Activated CD4-positive, alpha-beta T cell treated with anti-CD3 and anti-CD28 coated beads, Interleukin-10, Interleukin-2, amounts not matched to agents 100 ng/mL and 50 ng/mL, durations not matched to agents 16 hours and 8 hours (primary cell): Measurements from ENCODE around the gene ANP32E.

Experiments used
- DNase-seq: peaks from one replicate; pipeline ENCODE4 v3.0.0-alpha.2; 2020

ANP32E gene

DNA sequence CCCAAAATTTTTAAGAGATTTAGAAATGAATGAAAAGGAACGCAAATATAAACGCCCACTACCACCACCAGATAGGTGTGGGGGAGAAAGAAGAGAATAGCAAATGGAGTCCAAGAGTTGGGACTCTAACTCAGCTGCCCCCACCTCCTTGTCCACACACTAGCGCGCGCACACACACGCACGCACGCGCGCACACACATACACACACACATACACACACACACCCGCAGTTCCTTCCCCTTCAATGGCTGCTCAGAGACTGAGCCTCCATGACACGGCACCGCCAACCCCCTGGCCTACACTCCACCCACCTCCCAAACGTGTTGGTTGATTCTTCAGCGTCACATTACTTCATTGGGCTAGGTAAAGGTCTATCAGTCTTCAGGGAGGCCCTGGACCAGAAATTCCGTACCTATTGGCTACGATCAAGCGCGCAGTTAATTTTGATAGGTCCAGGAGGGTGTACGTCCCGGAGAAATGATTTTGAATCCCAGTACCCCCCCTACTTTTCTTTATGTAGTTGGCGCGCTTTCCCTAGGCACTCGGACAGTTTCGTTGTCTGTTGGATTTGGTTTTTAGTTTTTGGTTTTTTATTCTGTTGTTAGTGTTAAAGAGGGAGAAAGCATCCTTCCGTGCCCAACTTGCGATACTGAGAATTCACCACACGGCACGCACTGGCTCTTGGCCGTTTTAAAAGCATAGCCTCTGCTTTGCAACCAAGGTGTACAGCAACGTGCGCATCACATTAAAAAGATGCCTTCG is at the start of gene ANP32E:
Gene ANP32E, minus strand, starts transcription at position 261 of the 762 bp plus-strand sequence. CDS start 326 bp downstream, outside the sequence.
- DNase-seq = peak; percentile 99

DNA sequence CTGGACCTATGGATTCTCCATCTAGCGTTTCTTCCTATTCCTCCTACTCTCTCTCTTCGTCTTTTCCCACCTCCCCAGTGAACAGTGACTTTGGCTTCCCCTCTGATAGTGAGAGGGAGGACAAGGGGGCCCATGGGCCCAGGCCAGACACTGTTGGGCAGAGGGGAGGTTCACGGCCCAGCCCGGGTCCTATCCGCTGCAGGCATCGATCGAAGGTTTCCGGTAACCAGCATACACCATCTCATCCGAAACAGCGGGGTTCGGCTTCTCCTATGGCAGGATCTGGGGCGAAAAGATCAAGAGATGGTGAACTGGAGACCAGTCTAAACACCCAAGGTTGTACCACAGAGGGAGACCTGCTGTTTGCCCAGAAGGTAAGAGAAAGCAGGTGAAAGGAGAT is 47.3 kb upstream of the ANP32E start:
- DNase-seq = no peak

DNA sequence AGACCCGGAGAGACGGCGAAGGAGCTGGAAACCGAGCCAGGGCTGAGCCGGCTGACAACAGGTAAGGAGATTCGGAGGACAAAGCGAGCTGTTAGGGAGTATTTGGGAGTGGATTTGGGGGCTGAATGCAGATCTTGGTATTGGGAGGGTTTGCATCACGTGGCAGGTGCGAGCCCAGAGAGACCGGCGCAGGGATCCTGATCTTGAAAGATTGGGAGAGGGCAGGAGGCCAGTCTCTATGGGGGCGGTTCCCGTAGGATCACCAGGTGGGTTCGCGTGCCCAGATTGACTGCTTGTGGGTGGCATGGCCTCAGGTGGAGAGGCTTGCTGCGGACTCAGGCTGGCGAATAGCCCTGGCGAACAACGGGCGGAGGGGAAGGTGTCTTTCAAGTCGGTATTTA is 46.6 kb upstream of the ANP32E start:
- DNase-seq = no peak

DNA sequence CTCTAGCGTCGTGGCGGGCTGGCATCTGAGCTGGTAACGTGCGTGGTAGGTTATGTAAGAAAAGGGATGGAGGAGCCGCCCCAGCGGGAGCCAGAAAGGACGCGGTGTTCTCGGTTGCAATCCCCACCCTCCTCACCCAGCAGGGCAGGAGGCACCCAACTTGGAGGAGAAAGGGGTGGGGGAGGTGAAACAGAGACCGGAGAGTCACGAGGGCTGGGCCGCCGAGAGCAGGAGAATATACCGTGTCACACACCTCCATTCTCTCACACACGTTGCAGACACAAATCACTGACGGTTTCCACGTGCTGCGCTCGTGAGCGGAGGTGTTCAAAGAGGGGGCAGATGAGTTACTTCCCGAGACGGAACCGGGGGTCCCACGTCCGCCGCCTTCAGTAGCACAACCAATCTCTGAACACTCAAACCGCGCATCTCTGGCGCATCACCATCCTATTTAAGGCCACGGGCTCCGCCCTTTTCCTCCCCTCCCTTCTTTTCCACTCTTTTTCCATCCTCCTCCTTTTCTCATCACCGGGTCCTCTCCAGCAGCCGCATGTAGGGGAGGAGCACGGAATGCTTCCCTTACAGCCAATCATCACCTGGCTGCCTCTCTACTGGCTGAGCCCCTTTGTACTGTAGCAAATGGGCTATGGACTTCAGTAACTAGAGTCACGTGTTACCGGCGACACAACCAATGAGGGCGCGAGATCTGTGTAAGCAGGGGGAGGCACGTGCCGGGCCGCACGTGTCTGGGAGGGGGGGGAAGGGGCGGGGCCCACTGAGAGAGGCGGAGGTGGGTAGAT is 46.0 kb upstream of the ANP32E start, which contains the start of gene CIART:
Gene CIART, plus strand, starts transcription at position 797 of the 800 bp plus-strand sequence. CDS start 714 bp downstream, outside the sequence.
- DNase-seq = peak; percentile 83

DNA sequence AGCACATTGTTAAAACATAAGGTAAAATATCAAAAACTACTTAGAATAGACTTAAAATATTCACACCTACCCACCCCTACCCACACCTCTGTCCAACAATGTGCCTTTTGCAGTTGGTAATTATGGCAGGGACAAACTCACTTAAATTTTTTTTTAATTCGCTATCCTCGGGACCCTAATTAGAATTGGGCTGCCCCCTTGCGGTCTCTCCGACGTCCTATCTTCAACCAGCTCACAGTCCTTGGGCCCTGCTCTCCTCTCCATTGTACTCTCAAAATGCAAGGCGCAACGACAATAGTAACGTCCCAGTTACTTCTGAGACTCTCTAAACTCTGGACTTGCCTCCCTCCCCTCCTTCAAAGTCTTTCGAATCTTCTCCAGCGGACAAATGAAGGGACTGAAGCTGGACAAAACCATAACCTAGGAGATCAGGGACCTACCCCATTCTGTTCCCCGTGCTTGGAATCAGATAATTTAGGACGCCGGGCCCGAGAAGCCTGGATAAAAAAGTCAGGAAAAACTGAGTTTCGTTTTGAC is 45.4 kb upstream of the ANP32E start:
- DNase-seq = peak; percentile 66

DNA sequence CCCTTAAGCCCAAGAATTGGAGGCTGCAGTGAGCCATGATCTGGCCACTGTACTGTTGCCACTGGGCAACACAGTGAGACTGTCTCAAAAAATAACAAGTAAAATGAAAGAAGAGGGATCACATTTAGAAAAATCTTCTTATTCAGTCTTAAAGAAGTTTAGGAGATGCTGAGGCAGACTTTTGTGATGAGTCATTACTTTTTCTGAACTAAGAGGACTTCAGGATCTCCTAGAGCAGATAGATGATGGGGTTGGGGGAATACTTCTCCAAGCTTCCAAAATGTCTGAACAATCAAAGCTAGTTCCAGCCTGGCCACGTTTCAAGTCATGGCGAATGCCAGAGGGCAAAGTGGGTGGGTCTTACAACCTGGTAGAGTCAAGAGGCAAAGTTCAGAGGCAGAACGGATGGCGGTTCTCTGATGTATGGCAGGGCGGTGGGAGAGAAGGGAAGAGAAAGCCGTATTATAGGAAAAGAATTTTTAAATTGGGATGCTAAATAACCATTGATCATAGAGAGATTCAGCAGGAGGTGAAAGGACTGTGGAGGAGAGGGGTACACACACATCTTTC is 44.3 kb upstream of the ANP32E start:
- no peak for DNase-seq

DNA sequence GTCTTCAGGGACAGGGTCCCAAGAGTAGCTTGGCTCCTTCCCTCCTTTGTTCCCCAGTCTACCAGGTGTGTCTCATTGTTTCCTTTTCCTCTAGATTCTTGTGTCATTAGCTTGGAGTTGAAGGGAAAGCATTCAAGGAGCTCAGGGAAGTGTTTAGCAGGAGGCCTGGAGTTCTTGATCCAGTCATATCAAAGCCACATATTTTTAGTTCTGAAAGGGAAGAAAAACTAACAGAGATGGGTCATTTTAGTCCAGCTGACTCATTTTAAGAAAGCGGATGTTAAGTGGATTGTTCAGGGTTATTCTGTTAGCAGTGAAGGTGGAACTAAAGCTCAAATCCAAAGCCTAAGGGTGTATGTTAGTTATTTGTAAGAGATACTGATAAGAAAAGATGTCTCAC is 37.4 kb upstream of the ANP32E start:
- DNase-seq = no peak

DNA sequence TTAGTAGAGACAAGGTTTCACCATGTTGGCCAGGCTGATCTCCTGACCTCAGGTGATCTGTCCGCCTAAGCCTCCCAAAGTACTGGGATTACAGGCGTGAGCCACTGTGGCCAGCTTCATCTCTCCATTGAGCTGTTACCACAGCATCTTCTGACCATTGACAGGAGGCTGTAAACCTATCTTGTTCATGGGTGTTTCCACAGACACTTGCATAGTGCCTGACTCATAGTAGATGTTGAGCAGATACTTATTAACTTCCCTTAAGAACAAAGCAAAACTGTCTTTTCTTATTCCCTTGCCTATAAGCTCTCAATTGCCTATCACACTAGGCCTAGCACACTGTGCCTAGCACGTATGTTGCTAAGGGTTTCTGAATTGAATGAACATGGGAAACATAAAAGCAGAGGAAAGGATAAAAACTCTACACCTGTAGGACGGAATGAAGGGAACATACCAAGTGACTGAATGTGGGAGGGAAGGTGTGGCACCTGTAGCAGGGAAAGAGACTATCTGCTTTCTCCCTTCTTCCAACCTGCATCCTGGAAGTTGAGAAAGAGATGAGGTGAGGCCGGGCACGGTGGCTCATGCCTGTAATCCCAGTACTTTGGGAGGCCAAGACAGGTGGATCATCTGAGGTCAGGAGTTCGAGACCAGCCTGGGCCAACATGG is 35.5 kb upstream of the ANP32E start:
- no peak for DNase-seq

DNA sequence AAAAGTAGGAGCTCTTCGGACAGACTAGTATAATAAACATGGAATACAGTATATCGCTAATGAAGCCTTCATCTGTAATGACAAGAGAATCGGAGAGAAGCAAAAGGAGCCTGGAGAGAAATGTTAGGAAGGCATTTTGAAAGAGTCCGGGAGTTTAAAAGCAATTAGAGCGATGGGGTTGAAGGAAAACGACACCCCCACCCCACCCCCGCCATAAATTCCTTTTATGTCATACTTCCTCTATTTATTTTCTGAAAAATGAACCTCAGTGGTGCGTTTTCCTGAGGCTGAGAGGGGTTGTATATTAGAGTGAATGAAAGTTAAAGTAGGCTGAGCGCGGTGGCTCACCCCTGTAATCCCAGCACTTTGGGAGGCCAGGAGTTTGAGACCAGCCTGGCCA is 33.5 kb upstream of the ANP32E start:
- no peak for DNase-seq

DNA sequence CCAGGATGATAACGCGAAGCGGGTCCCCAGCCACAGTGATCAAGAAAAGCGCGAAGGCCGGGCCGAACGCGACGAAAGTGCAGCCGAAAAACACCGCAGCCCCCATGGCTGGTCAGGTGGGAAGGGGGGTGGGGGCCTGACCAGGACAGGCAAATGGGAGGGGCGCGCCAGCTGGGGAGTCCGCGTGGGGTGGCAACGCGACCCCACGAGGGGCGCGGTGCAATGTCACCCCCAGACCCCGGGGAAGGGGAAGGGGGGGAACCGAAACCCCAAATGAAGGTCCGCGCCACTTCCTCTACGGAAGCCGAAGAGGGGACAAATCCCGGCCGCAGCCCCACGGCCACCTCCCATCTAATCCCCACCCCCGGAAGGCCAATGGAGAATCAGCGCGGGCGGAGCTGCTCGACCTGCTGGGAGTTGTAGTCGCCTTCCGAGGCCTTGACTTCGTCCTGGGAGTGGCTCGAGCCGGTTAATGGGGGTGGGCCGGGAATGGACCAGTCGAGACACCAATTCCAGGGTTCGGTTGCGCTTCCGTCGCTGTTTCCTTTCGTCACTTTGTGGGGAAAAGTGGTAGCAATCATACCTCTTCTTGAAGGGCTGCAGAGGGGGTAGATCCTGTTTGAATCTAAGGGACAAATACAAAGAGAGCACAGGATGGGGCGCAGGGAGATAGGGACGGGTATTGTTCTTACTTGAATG is 32.9 kb upstream of the ANP32E start, which contains the start of gene APH1A:
Gene APH1A, minus strand, starts transcription at position 312 of the 699 bp plus-strand sequence. Its CDS starts 206 bp downstream, at position 106.
- DNase-seq = peak; percentile 98

DNA sequence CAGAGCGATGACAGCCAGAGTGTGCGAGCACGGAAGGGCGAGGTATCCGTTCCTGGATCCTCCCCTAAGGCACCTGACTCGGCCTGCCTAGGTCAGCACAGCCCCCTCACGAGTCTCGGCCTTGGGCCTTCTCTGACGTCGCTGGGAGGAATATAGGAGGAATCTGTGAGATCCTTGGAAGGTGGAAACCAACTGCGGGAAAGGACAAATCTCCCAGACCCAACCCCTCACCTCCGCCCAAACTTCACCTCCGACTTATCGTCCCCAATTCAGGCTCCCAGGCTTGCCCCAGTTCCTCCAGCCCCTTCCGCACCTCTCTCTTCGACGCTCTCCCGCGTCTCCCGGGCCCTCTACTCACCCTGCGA is 32.4 kb upstream of the ANP32E start:
- DNase-seq = peak; percentile 45

DNA sequence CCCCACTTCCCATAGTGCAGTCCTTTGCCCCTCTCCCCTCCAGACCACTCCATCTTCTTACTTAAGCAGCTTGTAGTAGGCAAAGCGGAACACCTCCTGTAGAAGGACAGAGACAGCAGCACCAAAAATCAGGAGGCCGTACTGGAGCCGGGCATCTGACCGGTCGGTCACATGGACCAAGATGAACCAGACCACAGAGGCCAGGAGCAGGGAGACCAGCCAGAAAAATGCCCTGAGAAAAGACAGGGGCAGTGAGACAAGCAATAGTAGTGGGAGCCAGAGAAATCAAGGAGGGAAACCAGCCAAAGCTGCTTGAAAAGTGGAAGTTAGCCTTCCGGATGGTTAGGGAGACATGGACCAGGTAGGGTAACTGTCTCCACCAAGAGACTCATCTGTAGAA is 32.0 kb upstream of the ANP32E start:
- no peak for DNase-seq

DNA sequence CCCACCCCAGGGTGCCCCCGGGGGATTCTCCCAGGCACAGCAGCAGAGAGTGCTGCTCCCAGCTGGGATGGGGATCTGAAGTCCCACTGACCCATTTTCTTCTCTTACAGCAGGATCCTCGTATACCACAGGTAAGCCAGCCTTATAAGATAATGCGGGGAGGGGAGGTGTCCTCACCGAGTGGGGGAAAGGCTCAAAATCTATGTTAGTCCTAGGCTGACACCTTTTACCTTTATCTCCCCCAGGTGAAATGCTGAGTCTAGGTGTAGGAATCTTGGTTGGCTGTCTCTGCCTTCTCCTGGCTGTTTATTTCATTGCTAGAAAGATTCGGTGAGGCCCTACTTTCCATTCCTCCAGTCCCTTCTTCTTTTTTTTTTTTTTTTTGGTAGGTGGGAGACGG is 27.6 kb upstream of the ANP32E start:
- no peak for DNase-seq

DNA sequence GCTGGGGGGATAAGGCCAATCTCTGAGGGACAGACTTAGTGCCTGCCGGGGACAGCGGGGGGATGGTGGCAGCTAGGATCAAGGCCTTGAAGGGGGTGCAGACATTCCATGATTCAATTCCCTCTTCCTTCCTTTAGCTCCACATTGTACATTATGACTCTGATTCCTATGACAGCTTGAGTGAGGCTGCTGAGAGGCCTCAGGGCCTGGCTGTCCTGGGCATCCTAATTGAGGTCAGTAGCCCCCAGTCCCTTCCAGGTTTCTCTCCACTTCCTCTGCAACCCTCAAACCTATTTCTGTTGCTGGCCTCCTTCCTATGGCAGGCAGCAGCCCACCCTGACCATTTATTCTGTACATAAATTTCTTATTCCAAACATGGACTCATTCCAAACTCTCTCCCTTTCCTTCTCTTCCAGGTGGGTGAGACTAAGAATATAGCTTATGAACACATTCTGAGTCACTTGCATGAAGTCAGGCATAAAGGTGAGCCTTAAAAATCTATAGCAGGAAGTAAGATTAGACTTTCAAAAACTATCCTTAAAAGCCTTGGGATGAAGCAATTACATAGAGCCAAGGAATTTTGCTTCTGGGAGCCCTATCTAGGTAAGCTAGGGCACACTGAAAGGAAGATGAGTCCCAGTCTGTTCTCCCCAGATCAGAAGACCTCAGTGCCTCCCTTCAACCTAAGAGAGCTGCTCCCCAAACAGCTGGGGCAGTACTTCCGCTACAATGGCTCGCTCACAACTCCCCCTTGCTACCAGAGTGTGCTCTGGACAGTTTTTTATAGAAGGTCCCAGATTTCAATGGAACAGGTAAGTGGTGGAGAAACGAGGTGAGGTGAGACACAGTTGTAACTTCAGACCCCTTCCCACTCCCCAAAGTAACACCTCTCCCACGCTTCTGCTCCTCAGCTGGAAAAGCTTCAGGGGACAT is 26.7 kb upstream of the ANP32E start:
- DNase-seq = no peak

DNA sequence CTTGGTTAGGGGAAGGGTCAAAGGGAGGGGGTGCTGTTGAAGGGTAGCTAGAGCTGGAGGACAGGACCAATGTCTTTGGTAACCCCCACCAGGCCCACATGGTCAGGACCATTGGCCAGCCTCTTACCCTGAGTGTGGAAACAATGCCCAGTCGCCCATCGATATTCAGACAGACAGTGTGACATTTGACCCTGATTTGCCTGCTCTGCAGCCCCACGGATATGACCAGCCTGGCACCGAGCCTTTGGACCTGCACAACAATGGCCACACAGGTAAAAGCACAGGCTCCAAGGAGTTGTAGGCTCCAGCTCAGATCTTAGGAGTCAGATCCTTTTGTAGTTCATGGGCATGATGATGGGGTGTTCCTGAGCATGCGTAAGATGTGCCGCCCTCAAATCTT is 25.5 kb upstream of the ANP32E start:
- DNase-seq = no peak

DNA sequence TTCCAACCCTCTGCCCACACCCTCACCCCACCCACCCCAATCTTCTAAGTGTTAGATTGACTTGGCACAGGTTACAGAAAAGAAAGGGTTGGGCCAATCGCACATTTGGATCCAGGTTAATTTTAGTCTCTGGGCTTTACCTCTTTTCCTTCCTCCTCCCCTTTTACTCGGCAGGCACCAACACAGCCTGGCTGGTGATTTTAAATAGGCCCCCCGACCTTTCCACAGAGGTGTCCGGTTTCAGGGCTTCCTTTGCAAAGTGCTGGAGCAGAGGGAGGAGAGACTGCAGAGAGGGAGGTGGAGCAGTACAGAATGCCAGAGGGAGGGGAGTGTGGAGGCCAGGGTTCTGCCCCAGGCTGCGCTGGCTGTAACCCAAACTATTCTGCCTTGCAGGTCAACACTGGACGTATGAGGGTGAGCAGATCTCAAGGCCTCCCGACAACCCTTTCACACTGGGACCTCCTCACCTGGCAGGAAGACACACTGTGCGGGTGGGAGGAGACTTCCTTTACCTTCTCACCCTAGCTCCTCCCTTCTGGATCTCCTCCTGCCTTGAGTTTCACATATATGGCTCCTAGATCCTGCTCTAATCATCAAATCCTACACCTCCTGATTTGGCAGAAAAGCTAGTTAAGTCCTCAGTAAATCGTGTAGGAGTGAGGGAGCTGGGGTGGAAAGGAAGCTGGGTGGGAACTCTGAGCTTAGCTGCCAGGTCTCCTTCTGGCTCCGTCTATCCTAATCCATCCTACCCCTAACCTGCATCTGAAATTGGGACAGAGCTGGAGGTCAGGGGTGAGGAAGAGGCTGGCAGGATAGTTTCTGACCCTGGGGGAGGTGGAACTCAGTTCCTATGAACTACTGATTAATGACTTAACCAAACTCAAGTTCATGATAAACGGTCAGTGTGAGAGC is 24.1 kb upstream of the ANP32E start:
- no peak for DNase-seq

DNA sequence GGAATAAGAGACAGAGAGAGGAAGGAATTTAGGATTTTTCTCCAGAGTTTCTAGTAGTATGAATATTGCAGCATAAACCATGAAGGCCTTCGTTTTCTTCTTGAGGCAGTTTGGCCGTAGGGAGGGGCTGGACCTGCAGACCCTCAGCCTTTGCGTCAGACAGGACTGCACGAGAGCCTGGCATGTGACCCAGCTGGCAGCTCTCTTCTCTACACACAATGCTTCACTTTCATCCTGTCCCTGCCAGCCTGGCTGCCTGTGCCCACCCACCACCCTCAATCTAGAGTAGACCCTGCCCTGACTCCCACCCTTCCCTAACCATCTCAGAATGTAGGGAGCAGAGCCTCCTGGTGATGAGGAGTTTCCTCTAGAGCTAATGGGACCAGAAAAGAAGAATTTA is 23.3 kb upstream of the ANP32E start:
- no peak for DNase-seq

DNA sequence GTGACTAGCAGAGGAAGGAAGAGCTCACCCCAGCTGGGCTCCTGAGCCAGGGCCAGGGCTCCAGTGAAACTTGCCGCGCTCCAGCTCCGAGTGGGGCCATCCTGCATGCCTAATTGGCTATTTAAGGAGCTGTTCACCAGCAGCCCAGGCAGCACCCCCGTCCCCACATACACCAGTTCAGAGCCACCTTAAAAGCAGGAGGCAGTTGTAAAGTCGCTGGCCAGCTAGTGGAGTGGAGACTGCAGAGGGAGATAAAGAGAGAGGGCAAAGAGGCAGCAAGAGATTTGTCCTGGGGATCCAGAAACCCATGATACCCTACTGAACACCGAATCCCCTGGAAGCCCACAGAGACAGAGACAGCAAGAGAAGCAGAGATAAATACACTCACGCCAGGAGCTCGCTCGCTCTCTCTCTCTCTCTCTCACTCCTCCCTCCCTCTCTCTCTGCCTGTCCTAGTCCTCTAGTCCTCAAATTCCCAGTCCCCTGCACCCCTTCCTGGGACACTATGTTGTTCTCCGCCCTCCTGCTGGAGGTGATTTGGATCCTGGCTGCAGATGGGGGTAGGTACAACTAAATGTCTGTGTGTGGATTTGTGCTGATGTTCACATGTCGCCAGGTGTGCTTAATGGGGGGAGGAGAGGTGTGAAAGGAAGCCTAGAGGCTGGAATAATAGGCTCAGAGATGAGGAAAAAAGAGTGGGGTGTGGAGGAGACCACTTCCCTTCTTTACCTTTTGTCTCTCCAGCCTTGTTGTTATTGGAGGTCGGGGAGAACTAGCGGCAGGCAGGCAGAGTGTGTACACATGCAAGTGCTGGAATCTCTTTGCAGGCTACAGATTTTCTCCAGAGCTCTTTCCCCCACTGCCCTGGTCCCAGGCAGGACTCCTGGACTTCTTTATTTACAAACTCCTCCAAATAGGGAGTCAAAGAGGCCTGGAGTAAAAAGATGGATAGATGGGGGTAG is 22.0 kb upstream of the ANP32E start, which contains the start of gene CA14:
Gene CA14, plus strand, starts transcription at position 151 of the 962 bp plus-strand sequence. Its CDS starts 355 bp downstream, at position 506.
- DNase-seq = no peak
